Neural cell (in vitro differentiated cells): ENCODE measurements around the gene CNTNAP2. TPM values are rescaled to one million over a fixed set of nuclear protein-coding genes. Genes with fewer than 3 reads are reported as not detected.

ENCODE experiments used
- H2AFZ ChIP-seq: fragments of 200-600, 300-800 bp; sonication (generic), shearing (Covaris generic); 2 replicates; pipeline ENCODE4 v1.6.0; 2014; ENCODE audit warnings: low read depth, mild to moderate bottlenecking, antibody characterized with exemption, low read length, moderate library complexity
- H3F3A ChIP-seq: fragments of 200-600 bp; shearing (Covaris generic); 2 replicates; pipeline ENCODE4 v1.6.1; 2016; ENCODE audit warnings: mild to moderate bottlenecking, moderate library complexity, mixed read lengths, antibody characterized with exemption, low read length; ENCODE audit not compliant: insufficient read depth, poor library complexity, severe bottlenecking
- H3K27ac ChIP-seq: fragments of 200-600, 300-800 bp; sonication (generic), shearing (Covaris generic); 2 replicates; pipeline ENCODE4 v1.5.1; 2014; ENCODE audit warnings: mild to moderate bottlenecking, low read length, moderate library complexity
- H3K27me3 ChIP-seq: fragments of 300-800, 200-600 bp; sonication (generic), shearing (Covaris generic); 2 replicates; pipeline ENCODE4 v1.6.0; 2014; ENCODE audit warnings: mild to moderate bottlenecking, low read depth, low read length, moderate library complexity; ENCODE audit not compliant: insufficient read depth
- H3K36me3 ChIP-seq: fragments of 300-800, 200-600 bp; sonication (generic), shearing (Covaris generic); 2 replicates; pipeline ENCODE4 v1.5.1; 2014; ENCODE audit warnings: mild to moderate bottlenecking, antibody characterized with exemption, low read length, moderate library complexity; ENCODE audit not compliant: insufficient read depth
- H3K4me2 ChIP-seq: fragments of 300-800, 200-600 bp; sonication (generic), shearing (Covaris generic); 2 replicates; pipeline ENCODE4 v1.6.0; 2014; ENCODE audit warnings: mild to moderate bottlenecking, low read length
- H3K4me3 ChIP-seq: fragments of 300-800, 200-600 bp; sonication (generic), shearing (Covaris generic); 2 replicates; pipeline ENCODE4 v1.5.1; 2014; ENCODE audit warnings: mild to moderate bottlenecking, low read length, moderate library complexity
- H3K79me2 ChIP-seq: fragments of 200-600 bp; shearing (Covaris generic); replicated peaks from 2 replicates; pipeline ENCODE4 v1.6.0; 2014; ENCODE audit warnings: mild to moderate bottlenecking, low read length, moderate library complexity; ENCODE audit not compliant: insufficient read depth
- H3K9ac ChIP-seq: fragments of 300-800, 200-600 bp; sonication (generic), shearing (Covaris generic); 2 replicates; pipeline ENCODE4 v1.6.1; 2016; ENCODE audit warnings: mild to moderate bottlenecking, low read length, mixed read lengths
- H3K9me2 ChIP-seq: fragments of 200-600 bp; shearing (Covaris generic); 2 replicates; pipeline ENCODE4 v1.6.1; 2016; ENCODE audit warnings: mild to moderate bottlenecking, low read length, mixed read lengths; ENCODE audit not compliant: insufficient read depth
- H3K9me3 ChIP-seq: fragments of 200-600, 300-800 bp; sonication (generic), shearing (Covaris generic); 2 replicates; pipeline ENCODE4 v1.6.1; 2016; ENCODE audit warnings: mild to moderate bottlenecking, mixed run types, low read length, moderate library complexity, mixed read lengths
- H4K20me1 ChIP-seq: fragments of 200-600 bp; shearing (Covaris generic); 2 replicates; pipeline ENCODE4 v1.6.1; 2016; ENCODE audit warnings: mild to moderate bottlenecking, mixed run types; ENCODE audit not compliant: insufficient read depth
- EP300 ChIP-seq: fragments of 450-650 bp; conservative IDR thresholded peaks from 2 replicates; pipeline ENCODE4 v1.6.1; 2014; ENCODE audit warnings: antibody characterized with exemption, mild to moderate bottlenecking, moderate library complexity; ENCODE audit not compliant: poor library complexity, severe bottlenecking
- EZH2 ChIP-seq: fragments of 200-600, 300-800 bp; shearing (Covaris generic), sonication (generic); IDR thresholded peaks from 2 replicates; pipeline ENCODE4 v1.6.1; 2014; ENCODE audit warnings: antibody characterized with exemption, low read length, borderline replicate concordance, mild to moderate bottlenecking; ENCODE audit not compliant: insufficient read depth, poor library complexity, severe bottlenecking
- MXI1 ChIP-seq: fragments of 450-650 bp; conservative IDR thresholded peaks from 2 replicates; pipeline ENCODE4 v1.6.1; 2014; ENCODE audit warnings: antibody characterized with exemption, mild to moderate bottlenecking; ENCODE audit not compliant: poor library complexity, severe bottlenecking
- POLR2AphosphoS5 ChIP-seq: IDR thresholded peaks from 2 replicates; pipeline ENCODE4 v1.6.1; 2012
- RAD21 ChIP-seq: fragments of 450-650 bp; conservative IDR thresholded peaks from 2 replicates; pipeline ENCODE4 v1.6.1; 2014; ENCODE audit warnings: antibody characterized with exemption, mild to moderate bottlenecking, moderate library complexity
- SMC3 ChIP-seq: fragments of 450-650 bp; conservative IDR thresholded peaks from 2 replicates; pipeline ENCODE4 v1.6.1; 2014; ENCODE audit warnings: antibody characterized with exemption, mild to moderate bottlenecking, moderate library complexity; ENCODE audit not compliant: poor library complexity
- TAF1 ChIP-seq: IDR thresholded peaks from 2 replicates; pipeline ENCODE4 v1.6.1; 2012; ENCODE audit warnings: low read depth
- polyA plus RNA-seq: library from polyadenylated mRNA; depleted of rRNA; stranded (reverse); fragments of >200 nt; gene quantifications from 2 replicates; pipeline ENCODE4 v1.2.3, GENCODE V29; 2014
- TF ChIP-seq, protein P1 (sequence below): IDR thresholded peaks from 2 replicates; pipeline ENCODE4 v1.6.1; 2012; ENCODE audit warnings: borderline replicate concordance
- TF ChIP-seq, protein P2 (sequence below): fragments of 450-650 bp; IDR thresholded peaks from 2 replicates; pipeline ENCODE4 v1.5.1; 2014; ENCODE audit warnings: antibody characterized with exemption, mild to moderate bottlenecking, moderate library complexity; ENCODE audit not compliant: poor library complexity, severe bottlenecking

CNTNAP2 gene
- polyA plus RNA-seq, 1 donor from 2014 or later = 276 TPM

DNA sequence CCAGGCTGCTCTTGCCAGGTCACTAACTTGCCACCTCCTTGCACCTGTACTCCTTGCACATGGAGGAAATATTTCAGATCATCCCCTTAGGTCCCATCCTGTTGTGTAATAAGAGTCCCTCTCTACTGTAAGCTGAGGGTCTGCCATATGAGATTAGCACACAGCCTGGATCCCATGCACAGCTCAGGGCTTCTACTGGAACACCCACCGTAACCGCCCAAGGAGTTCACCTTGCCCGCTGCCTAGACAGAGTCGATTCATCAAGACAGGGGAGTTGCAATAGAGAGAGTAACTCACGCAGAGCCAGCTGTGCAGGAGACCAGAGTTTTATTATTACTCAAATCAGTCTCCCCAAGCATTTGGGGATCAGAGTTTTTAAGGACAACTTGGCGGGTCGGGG lies 1779.5 kb downstream of the CNTNAP2 start:
- TF ChIP-seq, protein P1, sequence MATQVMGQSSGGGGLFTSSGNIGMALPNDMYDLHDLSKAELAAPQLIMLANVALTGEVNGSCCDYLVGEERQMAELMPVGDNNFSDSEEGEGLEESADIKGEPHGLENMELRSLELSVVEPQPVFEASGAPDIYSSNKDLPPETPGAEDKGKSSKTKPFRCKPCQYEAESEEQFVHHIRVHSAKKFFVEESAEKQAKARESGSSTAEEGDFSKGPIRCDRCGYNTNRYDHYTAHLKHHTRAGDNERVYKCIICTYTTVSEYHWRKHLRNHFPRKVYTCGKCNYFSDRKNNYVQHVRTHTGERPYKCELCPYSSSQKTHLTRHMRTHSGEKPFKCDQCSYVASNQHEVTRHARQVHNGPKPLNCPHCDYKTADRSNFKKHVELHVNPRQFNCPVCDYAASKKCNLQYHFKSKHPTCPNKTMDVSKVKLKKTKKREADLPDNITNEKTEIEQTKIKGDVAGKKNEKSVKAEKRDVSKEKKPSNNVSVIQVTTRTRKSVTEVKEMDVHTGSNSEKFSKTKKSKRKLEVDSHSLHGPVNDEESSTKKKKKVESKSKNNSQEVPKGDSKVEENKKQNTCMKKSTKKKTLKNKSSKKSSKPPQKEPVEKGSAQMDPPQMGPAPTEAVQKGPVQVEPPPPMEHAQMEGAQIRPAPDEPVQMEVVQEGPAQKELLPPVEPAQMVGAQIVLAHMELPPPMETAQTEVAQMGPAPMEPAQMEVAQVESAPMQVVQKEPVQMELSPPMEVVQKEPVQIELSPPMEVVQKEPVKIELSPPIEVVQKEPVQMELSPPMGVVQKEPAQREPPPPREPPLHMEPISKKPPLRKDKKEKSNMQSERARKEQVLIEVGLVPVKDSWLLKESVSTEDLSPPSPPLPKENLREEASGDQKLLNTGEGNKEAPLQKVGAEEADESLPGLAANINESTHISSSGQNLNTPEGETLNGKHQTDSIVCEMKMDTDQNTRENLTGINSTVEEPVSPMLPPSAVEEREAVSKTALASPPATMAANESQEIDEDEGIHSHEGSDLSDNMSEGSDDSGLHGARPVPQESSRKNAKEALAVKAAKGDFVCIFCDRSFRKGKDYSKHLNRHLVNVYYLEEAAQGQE = no peak
- Histone ChIP-seq H3K4me2 (no peak overlapping the region), H3K9ac (no peak overlapping the region), H2AFZ (no peak overlapping the region), H3K27ac (no peak overlapping the region), H3F3A (no peaks in the 10 kb centered on the region), H3K4me3 (no peak overlapping the region), H3K9me2 (no peaks in the 10 kb centered on the region), H3K79me2 (no peaks in the 10 kb centered on the region), H3K36me3 (no peaks in the 10 kb centered on the region), H4K20me1 (no peaks in the 10 kb centered on the region), H3K27me3 (no peaks in the 10 kb centered on the region), H3K9me3 (no peaks in the 10 kb centered on the region)

DNA sequence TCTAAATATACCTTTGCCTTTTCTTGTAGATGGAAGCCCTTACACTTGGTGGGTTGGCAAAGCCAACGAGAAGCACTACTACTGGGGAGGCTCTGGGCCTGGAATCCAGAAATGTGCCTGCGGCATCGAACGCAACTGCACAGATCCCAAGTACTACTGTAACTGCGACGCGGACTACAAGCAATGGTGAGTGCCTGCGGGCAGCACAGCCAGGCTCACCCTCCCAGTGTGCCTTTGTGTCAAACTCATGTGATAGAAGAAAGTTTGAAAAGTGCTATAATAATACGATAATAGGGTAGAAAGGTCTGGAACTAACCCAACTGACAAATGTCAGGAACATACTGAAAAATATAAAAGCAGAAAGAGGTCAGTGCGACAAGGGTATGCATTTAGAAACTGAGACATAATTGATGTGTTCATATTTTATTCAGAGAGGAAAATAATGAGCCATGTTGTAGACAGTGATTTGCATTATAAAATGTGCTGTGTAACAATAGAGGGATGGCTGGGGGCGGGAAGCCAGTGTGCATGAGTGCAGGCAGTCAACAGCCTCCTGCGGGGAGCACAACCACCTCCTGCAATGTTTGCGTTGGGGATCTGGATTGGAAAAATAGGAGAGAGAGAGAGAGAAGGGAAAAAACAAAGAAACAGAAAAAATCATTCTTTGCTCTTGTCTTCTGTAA lies 1787.1 kb downstream of the CNTNAP2 start:
- TF ChIP-seq POLR2AphosphoS5 (no peak), TAF1 (no peak), EZH2 (no peak), EP300 (no peak), SMC3 (no peak), MXI1 (no peak), RAD21 (no peak)
- TF ChIP-seq, protein P1 = no peak
- TF ChIP-seq, protein P2, sequence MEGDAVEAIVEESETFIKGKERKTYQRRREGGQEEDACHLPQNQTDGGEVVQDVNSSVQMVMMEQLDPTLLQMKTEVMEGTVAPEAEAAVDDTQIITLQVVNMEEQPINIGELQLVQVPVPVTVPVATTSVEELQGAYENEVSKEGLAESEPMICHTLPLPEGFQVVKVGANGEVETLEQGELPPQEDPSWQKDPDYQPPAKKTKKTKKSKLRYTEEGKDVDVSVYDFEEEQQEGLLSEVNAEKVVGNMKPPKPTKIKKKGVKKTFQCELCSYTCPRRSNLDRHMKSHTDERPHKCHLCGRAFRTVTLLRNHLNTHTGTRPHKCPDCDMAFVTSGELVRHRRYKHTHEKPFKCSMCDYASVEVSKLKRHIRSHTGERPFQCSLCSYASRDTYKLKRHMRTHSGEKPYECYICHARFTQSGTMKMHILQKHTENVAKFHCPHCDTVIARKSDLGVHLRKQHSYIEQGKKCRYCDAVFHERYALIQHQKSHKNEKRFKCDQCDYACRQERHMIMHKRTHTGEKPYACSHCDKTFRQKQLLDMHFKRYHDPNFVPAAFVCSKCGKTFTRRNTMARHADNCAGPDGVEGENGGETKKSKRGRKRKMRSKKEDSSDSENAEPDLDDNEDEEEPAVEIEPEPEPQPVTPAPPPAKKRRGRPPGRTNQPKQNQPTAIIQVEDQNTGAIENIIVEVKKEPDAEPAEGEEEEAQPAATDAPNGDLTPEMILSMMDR = no peak
- H3K9me3 ChIP-seq = no peaks in the 10 kb centered on the region
- H3K9ac ChIP-seq = no peak overlapping the region
- no peak overlapping the region for H3K4me2 ChIP-seq
- H3K9me2 ChIP-seq = no peaks in the 10 kb centered on the region
- no peak overlapping the region for H2AFZ ChIP-seq
- H4K20me1 ChIP-seq = no peaks in the 10 kb centered on the region
- H3K4me3 ChIP-seq = no peak overlapping the region
- no peaks in the 10 kb centered on the region for H3K36me3 ChIP-seq
- no peak overlapping the region for H3K27ac ChIP-seq
- no peaks in the 10 kb centered on the region for H3K79me2 ChIP-seq
- no peaks in the 10 kb centered on the region for H3K27me3 ChIP-seq
- H3F3A ChIP-seq = no peaks in the 10 kb centered on the region
